KMS-11 (cell line): Measurements from ENCODE around the gene ADAM19.

ENCODE experiments used
- H2AFZ ChIP-seq: fragments of 200-600 bp; sonication (generic); 2 replicates; pipeline ENCODE4 v1.6.1; 2016; ENCODE audit warnings: antibody characterized with exemption, mixed run types, low read depth
- H3K27ac ChIP-seq: fragments of 200-600 bp; sonication (generic); 2 replicates; pipeline ENCODE4 v1.6.1; 2016; ENCODE audit warnings: mild to moderate bottlenecking, mixed run types
- H3K27me3 ChIP-seq: fragments of 200-600 bp; sonication (generic); 2 replicates; pipeline ENCODE4 v1.6.1; 2017; ENCODE audit warnings: mild to moderate bottlenecking, low read depth, mixed run types, moderate library complexity; ENCODE audit not compliant: insufficient read depth
- H3K36me3 ChIP-seq: fragments of 200-600 bp; sonication (generic); 2 replicates; pipeline ENCODE4 v1.6.1; 2017; ENCODE audit warnings: mild to moderate bottlenecking, mixed run types; ENCODE audit not compliant: insufficient read depth
- H3K4me1 ChIP-seq: fragments of 200-600 bp; sonication (generic); 2 replicates; pipeline ENCODE4 v1.6.1; 2016; ENCODE audit warnings: mild to moderate bottlenecking, low read depth, mixed run types; ENCODE audit not compliant: poor library complexity, severe bottlenecking
- H3K4me2 ChIP-seq: fragments of 200-600 bp; sonication (generic); 2 replicates; pipeline ENCODE4 v1.7.0; 2016; ENCODE audit warnings: mild to moderate bottlenecking, mixed run types
- H3K4me3 ChIP-seq: fragments of 200-600 bp; sonication (generic); IDR thresholded peaks from 2 replicates; pipeline ENCODE4 v1.6.1; 2017; ENCODE audit warnings: low read depth, low read length, mixed read lengths; ENCODE audit not compliant: insufficient read depth
- H3K79me2 ChIP-seq: fragments of 200-600 bp; sonication (generic); 2 replicates; pipeline ENCODE4 v1.6.1; 2016; ENCODE audit warnings: low read depth, mixed run types; ENCODE audit not compliant: insufficient read depth
- H3K9ac ChIP-seq: fragments of 200-600 bp; sonication (generic); 2 replicates; pipeline ENCODE4 v1.6.1; 2016; ENCODE audit warnings: mild to moderate bottlenecking, mixed run types
- H4K20me1 ChIP-seq: fragments of 200-600 bp; sonication (generic); 2 replicates; pipeline ENCODE4 v1.6.1; 2016; ENCODE audit warnings: mild to moderate bottlenecking, mixed run types; ENCODE audit not compliant: insufficient read depth
- CTCF ChIP-seq: fragments of 200-600 bp; sonication (generic); conservative IDR thresholded peaks from 2 replicates; pipeline ENCODE4 v1.6.1; 2017; ENCODE audit warnings: low read depth, mild to moderate bottlenecking, antibody characterized with exemption, low read length, moderate library complexity, mixed read lengths

Gene ADAM19

GRCh38 chr5:157530226-157530972 lies 45.2 kb downstream of the ADAM19 start:
- no peak overlapping the region for H3K4me2 ChIP-seq
- no peak overlapping the region for H2AFZ ChIP-seq
- no peaks in the 10 kb centered on the region for H3K36me3 ChIP-seq
- H3K27ac ChIP-seq: no peak overlapping the region
- H4K20me1 ChIP-seq: no peaks in the 10 kb centered on the region
- no peak overlapping the region for H3K4me3 ChIP-seq
- H3K79me2 ChIP-seq: no peaks in the 10 kb centered on the region
- H3K27me3 ChIP-seq: no peaks in the 10 kb centered on the region
- no peak overlapping the region for H3K9ac ChIP-seq
- no peaks in the 10 kb centered on the region for H3K4me1 ChIP-seq
- no peak for TF ChIP-seq CTCF

- H2AFZ ChIP-seq: no peak overlapping the region
Observed at GRCh38 chr5:157529002-157529401, 46.6 kb downstream of the ADAM19 start.

GRCh38 chr5:157528036-157528632 lies 47.4 kb downstream of the ADAM19 start:
- no peak for TF ChIP-seq CTCF
- no peaks in the 10 kb centered on the region for H3K79me2 ChIP-seq
- no peak overlapping the region for H3K27ac ChIP-seq
- H3K4me1 ChIP-seq: no peaks in the 10 kb centered on the region
- H2AFZ ChIP-seq: no peak overlapping the region
- no peaks in the 10 kb centered on the region for H3K36me3 ChIP-seq
- H3K9ac ChIP-seq: no peak overlapping the region
- H3K27me3 ChIP-seq: no peaks in the 10 kb centered on the region
- H4K20me1 ChIP-seq: no peaks in the 10 kb centered on the region
- H3K4me3 ChIP-seq: no peak overlapping the region
- no peak overlapping the region for H3K4me2 ChIP-seq

More at GRCh38 chr5:157529002-157529401, 46.6 kb downstream of the ADAM19 start:
- no peak for TF ChIP-seq CTCF
- no peaks in the 10 kb centered on the region for H4K20me1 ChIP-seq
- H3K4me1 ChIP-seq: no peaks in the 10 kb centered on the region
- H3K4me3 ChIP-seq: no peak overlapping the region
- no peaks in the 10 kb centered on the region for H3K36me3 ChIP-seq
- no peak overlapping the region for H3K4me2 ChIP-seq
- H3K79me2 ChIP-seq: no peaks in the 10 kb centered on the region
- H3K9ac ChIP-seq: no peak overlapping the region
- no peaks in the 10 kb centered on the region for H3K27me3 ChIP-seq
- no peak overlapping the region for H3K27ac ChIP-seq

GRCh38 chr5:157524887-157525286 lies 50.7 kb downstream of the ADAM19 start:
- Histone ChIP-seq H3K4me3 (no peak overlapping the region), H3K27ac (no peak overlapping the region), H4K20me1 (no peaks in the 10 kb centered on the region), H3K4me2 (no peak overlapping the region), H2AFZ (no peak overlapping the region), H3K36me3 (no peaks in the 10 kb centered on the region), H3K4me1 (no peaks in the 10 kb centered on the region), H3K79me2 (no peaks in the 10 kb centered on the region), H3K27me3 (no peaks in the 10 kb centered on the region), H3K9ac (no peak overlapping the region)
- TF ChIP-seq CTCF: no peak
